SH-SY5Y (cell line): ENCODE data around the gene ZNF311.

Experiments used
- GATA2 ChIP-seq: IDR thresholded peaks from 2 replicates; pipeline ENCODE4 v1.6.1; 2011; ENCODE audit warnings: mild to moderate bottlenecking, low read depth, low read length
- GATA3 ChIP-seq: IDR thresholded peaks from 2 replicates; pipeline ENCODE4 v1.6.1; 2011; ENCODE audit warnings: low read depth, mild to moderate bottlenecking, low read length, moderate library complexity

DNA sequence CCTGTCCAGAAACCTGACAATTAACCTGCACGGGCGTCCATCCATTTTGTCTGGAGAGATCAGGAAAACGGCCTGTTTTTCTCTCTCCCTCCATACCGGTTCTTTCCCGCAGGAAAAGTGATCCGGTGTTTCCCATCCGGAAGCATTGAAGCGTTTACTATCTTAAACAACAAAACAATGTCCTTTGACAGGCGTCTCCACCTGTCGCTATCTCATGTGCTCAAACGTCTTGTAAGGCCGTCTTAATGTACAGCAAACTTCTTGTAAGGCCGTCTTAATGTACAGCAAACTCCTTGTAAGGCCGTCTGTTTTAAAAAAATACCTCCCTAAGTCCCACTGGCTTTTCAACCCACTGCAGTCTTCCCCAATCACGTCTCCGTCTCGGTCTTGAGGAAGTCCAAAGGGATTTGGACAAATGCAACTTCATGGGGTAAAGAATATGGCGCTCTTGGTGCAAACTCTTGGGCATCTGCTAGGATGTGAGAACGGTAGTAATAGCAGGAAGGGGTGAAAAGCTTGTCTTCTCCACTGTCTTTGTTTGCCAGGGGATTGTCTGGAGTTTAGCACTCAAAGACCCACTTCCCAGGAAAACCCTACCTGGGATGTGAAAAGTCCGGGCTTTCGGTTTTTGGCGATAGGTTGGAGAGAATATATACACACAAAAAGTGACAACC, 51.4 kb downstream of the ZNF311 start:
- no peak for TF ChIP-seq GATA2
- TF ChIP-seq GATA3: no peak
